GM06990 (cell line): ENCODE results near the gene RUFY3.

Experiments
- DNase-seq: peaks from one replicate; pipeline ENCODE4 v3.0.0-alpha.2; 2011; ENCODE audit not compliant: insufficient read length; ENCODE audit errors: extremely low read depth
- H3K27me3 ChIP-seq: replicated peaks from 2 replicates; pipeline ENCODE4 v1.6.0; 2011; ENCODE audit warnings: low read length; ENCODE audit not compliant: control insufficient read depth, insufficient read depth
- H3K36me3 ChIP-seq: 2 replicates; pipeline ENCODE4 v1.5.1; 2011; ENCODE audit warnings: low read length; ENCODE audit not compliant: control insufficient read depth, insufficient read depth
- H3K4me3 ChIP-seq: replicated peaks from 2 replicates; pipeline ENCODE4 v1.5.1; 2011; ENCODE audit warnings: low read depth, mild to moderate bottlenecking, control low read depth, low read length
- CTCF ChIP-seq: IDR thresholded peaks from 2 replicates; pipeline ENCODE4 v1.5.1; 2011; ENCODE audit warnings: low read length, control low read depth, mild to moderate bottlenecking, inconsistent platforms; ENCODE audit not compliant: insufficient read depth, poor library complexity, severe bottlenecking

The RUFY3 gene

DNA sequence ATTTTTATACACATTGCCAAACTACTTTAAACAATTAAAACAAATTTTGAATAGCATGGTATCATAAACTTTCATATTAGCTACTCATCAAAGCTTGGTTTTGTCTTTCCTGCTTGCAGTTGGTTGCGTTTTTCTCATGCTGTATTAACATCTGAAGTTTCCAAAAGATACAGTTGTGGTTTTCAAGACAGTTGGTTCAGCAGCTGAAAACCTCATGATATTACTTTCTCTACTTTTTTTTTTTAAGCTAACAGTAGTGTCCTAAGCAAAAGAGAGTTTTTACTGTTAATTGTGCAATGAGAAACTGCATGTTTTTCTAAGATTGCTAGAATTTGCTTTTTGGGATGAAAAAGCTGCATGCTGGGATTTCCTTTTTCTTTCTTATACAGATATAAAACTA is 15.2 kb downstream of the RUFY3 start:
- H3K4me3 ChIP-seq, result no peak overlapping the region
- no peak for DNase-seq
- no peak for TF ChIP-seq CTCF

GRCh38 chr4:70737409-70737808 is 15.6 kb downstream of the RUFY3 start:
- Histone ChIP-seq H3K4me3 (no peak overlapping the region), H3K27me3 (no peaks in the 10 kb centered on the region), H3K36me3 (no peaks in the 10 kb centered on the region)
- DNase-seq, result no peak
- TF ChIP-seq CTCF, result no peak

More for the DNA sequence above, 15.2 kb downstream of the RUFY3 start:
- Histone ChIP-seq H3K27me3 (no peaks in the 10 kb centered on the region), H3K36me3 (no peaks in the 10 kb centered on the region)

- no peaks in the 10 kb centered on the region for H3K36me3 ChIP-seq
- TF ChIP-seq CTCF, result no peak
- DNase-seq, result no peak
- H3K4me3 ChIP-seq, result no peak overlapping the region
- no peaks in the 10 kb centered on the region for H3K27me3 ChIP-seq
These were observed 18.0 kb downstream of the RUFY3 start for GRCh38 chr4:70739496-70740337.

- no peaks in the 10 kb centered on the region for H3K27me3 ChIP-seq
- no peak overlapping the region for H3K4me3 ChIP-seq
- no peak for DNase-seq
- no peaks in the 10 kb centered on the region for H3K36me3 ChIP-seq
- TF ChIP-seq CTCF, result no peak
These were observed 20.3 kb downstream of the RUFY3 start for GRCh38 chr4:70741867-70742658.

GRCh38 chr4:70743731-70744130 is 22.0 kb downstream of the RUFY3 start:
- H3K4me3 ChIP-seq, result no peak overlapping the region
- no peaks in the 10 kb centered on the region for H3K27me3 ChIP-seq
- DNase-seq, result no peak
- no peak for TF ChIP-seq CTCF
- no peaks in the 10 kb centered on the region for H3K36me3 ChIP-seq
